ENCODE results near the gene ELFN1. TPM values are rescaled to one million over a fixed set of nuclear protein-coding genes. Genes with fewer than 3 reads are reported as not detected.

The ELFN1 gene
- 6.7 TPM for polyA plus RNA-seq (ENCODE audit: insufficient read length)

DNA sequence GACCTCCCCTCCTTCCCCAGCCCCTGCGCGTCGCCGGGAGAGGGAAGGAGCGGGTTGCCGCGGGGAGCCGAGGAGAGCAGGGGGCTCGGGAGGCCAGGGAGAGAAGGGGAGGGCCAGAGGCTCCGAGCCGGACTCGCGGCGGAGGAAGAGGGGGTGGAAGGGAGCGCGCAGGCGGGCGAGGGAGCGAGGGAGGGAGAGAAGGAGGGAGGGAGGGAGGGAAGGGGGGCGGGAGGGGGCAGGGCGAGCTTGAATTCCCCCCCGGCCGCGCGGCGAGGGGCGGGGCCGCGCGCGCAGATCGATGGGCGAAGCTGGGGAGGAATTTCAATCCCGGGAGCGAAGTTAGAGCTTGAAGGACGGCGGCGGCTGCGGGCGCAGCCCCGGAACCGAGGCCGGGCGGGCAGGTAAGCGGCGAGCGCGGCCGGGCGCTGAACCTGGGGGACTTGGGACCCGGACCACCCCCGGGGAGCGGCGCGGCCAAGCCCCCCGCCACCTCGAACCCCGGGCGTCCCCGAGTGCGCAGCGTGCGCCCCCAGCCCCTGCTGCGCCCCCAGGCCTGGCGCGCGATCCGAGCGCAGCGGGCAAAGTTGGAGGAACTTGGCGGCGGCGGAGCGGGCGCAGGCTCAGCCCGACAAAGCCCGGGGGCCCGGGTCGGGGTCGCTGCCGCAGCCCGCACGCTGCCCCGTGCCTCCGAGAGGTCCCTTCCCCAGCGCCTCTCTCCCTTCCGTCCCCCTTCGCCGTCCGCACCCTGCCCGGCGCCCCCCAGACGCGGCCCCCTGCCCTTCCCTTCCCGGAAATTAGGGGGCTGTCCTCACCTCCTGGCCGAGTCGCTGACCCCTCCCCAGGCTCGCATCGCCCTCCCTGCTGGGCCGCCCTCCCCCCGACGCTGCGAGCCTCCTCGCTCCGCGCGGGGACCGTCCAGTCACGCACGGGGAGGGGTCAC is at the start of gene ELFN1:
ELFN1 (plus strand) TSS at position 324 of the 940 bp plus-strand sequence. CDS start 74,320 bp downstream, outside the sequence.
- peak; percentile 72 for DNase-seq

DNA sequence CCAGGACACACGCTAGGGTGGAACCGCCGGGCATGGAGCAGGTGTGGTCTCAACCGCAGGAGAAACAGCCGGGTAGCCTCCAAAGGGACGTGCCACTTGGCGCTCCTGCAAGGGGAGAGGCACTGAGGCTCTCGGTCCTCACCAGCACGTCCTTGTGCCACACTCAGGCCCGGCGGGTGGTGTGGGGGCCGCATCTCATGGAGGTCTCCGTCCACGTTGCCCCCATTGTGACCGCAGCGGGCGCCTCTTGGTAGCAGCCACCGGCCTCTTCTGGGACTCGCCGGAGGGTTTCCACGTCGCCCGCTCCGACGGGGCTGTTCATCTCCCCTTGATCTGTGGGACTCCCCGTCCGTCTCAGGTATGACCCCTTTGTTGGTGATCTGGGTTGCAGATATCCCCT is 49.2 kb upstream of the ELFN1 start:
- no peak for DNase-seq

DNA sequence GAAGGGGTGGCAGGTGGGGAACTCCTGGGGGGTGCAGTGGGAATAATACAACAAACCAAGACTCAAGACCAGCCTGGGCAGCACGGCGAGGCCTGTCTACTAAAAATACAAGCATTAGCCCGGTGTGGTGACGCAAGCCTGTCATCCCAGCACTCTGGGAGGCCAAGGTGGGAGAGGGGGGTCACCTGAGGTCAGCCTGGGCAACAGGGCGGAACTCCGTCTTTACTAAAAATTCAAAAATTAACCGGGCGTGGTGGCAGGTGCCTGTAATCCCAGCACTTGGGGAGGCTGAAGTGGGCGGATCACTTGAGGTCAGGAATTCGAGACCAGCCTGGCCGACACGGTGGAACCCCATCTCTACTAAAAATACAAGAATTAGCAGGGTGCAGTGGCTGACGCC is 48.4 kb upstream of the ELFN1 start:
- DNase-seq = no peak

DNA sequence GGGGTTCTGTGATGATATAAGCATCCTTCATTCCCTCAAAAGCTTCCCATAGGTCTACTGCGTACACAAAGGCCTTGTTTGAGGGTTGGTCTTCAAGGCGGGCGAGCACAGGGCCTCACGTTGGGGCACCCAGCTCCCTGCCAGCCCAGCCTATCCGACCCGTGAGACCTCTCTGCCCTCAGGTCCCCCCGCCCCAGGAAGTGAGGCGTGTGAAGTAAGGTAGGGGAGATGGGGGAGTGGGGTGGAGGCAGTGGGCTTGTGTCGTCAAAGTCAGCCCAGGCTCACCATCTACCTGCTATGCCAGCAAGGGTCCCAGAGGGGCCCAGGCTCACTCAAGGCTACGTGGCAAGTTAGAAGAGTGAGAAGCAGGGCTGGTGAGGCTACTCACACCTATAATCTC is 47.6 kb upstream of the ELFN1 start:
- no peak for DNase-seq

DNA sequence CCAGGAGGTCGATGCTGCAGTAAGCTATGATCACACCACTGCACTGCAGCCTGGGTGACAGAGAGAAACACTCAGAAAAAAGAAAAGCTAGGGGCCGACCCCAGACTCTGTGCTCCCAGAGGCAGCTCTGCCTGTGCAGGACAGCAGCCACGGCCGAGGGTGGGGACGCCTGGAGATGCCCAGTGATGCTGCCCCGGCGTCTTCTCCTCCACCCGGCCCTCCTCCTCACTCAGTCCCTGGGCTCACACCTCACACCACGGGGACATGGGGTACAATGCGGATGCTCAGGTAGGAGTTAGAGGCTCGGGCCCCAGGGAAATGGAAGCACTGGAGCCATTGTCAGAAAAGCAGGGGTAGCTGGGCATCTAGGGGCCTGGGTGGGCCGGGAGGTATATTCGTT is 46.3 kb upstream of the ELFN1 start:
- no peak for DNase-seq

DNA sequence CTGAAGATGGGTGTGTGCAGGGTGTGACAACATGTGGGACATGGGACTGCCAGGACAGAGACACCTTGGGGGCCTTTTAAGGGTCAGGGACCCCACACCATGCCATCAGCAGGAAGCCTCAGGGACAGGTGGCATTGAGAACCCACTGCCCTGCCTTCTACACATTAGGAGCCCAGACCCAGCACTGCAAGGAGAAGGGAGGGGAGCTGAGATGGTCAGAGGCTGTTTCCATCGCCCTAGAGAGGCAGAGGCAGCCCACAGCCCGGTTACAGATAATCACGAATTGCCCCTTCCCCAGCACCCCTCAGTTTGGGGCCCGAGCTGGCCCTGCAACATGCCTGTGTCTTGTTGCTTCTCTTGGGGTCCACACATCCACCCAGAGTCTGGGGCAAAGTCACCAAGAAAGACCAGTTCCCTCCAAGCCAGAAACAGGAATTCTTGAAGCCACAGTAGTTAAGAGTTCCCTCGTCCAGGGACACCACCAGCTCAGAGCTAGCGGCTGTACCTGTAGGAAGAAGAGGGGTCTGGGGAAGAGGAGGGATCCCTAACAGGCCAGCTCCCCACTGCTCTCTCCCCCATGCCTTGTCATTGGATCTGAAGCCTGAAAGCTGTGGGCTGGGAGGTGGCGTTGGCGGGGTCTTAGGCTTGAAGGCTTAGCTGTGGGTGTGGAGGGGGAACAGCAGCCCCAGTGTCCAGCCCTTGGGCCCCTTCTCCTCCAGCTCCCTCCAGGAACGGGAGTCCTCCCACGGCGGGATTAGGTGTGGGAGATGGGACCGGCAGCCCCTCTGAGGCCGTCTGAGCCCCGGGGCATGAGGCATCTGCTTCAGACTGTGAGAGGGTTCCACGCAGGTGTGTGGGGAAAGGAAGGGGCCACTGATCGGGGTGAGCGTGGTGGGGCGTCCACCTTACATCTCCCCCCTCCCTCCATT is 44.8 kb upstream of the ELFN1 start:
- DNase-seq = no peak

DNA sequence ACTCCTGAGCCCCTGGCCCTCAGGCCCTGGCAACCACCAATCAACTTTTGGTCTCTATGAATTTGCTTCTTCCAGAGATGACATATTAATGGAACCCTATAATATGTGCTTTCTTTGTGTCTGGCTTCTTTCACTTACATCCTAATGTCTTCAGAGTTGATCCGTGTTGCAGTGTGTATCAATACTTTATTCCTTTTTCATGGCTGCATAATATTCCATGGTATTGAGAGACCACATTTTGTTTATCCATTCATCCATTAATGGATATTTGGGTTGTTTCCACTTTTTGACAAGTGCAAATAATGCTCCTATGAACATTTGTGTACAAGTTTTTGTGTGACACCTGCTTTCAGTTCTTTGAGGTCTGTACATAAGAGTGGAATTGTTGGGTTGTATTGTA is 43.3 kb upstream of the ELFN1 start:
- DNase-seq = no peak

DNA sequence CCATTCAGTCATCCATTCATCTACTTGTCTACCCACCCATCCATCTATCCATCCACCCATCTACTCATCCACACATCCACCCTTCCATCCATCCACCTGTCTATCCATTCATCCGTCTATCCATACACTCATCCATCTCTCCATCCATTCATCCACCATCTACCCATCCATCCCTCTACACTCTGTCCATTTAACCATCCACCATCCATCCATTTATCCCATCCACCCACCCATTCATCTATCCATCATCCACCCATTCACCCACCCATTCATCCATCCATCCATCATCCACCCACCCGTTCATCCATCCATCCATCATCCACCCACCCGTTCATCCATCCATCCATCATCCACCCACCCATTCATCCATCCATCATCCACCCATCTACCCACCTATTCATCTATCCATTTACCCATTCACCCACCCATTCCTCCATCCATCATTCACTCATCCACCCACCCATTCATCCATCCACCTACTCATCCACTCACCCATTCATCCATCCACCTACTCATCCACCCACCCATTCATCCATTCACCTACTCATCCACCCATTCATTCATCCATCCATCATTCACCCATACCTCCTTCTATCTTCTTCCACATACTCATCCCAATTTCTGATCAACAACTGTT is 39.3 kb upstream of the ELFN1 start:
- no peak for DNase-seq

DNA sequence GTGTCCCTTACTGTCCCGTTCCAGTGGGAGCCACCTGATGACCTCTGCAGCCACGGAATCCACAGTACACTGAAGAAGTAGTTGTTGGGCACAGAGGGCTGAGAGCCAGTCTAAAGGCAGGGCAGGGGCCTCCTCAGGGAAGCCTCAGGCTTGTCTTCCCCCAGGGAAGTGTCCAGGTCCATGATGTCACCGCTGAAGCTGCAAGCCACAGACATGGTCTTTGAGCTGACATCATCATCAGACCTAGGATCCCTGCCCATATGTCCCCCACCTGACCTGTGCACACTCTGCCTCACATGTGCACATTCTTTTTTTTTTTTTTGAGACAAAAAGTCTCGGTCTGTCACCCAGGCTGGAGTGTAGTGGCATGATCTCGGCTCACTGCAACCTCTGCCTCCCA is 38.4 kb upstream of the ELFN1 start:
- no peak for DNase-seq

DNA sequence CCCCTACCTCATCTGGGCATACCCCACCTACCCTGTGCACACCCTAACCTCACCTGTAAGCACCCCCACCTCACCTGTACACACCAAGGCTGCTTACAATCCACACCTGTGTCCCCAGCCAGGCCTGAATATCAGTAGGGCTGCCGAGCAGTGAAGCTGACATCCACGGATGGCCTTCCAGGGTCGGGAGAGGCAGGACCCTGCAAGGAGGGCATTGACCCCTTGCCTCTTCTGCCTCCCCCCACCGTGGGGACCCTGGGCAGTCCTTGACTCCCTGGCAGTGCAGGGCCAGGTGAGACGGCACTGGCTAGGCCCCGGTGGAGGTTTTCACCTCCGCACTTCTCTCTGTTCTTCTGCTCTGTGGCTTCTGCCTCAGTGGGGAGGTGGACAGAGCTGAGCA is 37.6 kb upstream of the ELFN1 start:
- no peak for DNase-seq

DNA sequence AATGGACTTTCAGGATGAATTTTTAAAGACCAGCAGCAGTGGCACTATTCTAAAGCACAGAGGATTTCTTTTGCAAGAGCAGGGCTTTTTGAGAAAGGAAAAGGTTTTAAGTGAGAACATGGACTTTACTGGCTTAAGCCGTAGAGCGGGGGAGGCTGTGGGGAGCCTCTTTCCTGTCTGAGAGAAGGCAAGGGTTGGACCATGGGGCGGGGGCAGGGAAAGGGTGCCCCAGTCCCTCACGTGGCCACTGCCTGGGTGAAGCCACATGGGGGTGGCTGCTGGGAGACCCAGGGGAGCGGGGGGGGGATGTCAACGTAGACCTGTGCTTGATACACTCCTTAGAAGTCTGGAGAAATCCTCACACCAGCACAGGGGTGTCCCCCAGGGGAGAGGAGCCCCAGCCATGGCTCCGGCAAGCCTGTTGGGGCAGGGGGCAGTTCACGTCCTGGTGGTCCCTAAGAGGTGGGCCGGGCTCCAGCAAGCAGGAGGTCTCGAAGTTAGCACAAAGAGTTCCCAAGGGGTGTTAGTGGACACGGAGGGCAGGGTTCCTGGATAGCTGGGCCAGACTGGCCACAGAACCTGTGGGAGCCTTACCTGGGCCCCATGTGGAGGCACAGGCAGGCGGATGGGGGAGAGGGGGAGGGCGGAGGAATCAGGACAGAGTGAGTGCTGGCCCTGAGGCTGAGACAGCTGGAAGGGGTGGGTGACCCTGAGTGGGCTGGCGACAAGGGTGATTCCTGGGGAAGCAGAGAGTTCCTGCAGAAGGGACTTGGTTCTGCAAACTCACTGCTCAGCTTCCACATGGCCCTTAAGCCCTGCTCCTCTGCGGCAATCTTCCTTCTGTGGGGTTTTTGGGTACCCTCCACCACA is 36.9 kb upstream of the ELFN1 start:
- no peak for DNase-seq

DNA sequence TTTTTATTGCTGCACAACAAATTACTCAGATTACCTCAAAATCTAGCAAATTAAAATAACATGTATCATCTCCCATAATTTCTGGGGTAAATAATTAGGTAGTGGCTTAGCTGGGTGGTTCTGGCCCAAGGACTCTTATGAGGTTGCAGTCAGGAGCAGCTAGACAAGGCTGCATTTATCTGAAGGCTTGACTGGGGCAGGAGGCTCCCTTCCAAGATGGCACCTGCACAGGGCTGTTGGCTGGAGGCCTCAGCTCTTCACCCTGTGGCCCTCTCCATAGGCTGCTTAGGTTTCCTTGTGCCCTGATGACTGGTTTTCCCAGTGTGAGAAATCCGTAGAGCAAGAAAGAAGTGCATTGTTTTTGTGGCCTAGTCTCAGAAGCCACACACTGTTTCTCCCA is 34.7 kb upstream of the ELFN1 start:
- no peak for DNase-seq

DNA sequence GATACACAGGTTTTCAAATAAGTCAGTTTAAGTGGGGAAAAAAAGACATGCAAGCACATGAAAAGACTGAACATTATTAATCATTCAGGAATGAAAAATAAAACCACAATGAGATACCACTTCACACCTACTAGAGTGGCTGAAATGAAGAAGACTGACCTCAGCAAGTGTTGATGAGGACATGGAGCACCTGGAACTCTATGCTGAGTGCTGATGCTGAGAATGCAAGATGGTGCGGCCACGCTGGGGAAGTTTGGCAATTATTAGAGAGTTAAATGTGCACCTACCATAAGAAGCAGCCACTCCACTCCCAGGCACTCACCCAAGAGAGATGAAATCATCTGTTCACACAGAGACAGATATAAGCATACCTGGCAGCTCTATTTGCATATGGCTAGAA is 32.9 kb upstream of the ELFN1 start:
- DNase-seq = no peak

DNA sequence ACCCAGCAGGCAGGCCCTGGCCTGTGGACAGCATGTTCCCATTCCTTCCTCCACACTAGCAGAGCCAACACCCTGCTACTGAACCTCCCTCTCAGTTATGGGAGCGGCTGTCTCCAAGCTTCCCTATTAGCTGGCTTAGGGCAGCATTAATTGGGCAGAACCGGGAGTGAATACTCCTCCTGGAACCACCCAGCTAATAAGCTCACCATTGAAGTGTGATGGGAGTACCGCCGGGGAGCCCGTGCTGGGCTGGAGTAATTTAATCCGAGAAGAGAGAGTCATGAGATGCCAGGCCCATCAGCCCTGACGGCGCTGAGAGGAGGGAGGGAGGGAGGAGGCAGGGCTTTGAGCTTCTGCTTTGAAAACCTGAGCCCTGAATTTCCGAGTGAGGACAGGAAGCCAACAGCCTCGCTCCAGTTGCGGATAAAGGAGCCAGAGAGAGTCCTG is 31.8 kb upstream of the ELFN1 start:
- peak; percentile 40 for DNase-seq

DNA sequence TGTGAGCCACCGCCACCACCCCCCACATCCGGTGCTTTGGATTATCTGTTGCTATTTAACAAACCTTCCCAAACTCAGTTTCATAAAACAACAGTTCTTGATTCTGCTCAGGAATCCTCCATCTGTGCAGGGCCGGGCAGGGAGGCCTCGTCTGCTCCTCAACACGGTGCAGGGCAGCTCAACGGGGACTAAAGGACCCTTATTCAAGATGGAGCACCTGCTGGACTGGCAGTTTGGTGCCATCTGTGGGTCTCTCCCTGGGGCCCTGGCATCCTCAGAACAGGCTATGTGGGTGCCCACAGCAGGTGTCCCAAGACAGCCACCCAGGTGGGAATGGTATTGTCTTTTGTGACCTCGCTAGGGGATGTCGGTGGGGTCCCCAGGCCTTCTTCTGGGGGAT is 31.0 kb upstream of the ELFN1 start:
- DNase-seq = no peak

DNA sequence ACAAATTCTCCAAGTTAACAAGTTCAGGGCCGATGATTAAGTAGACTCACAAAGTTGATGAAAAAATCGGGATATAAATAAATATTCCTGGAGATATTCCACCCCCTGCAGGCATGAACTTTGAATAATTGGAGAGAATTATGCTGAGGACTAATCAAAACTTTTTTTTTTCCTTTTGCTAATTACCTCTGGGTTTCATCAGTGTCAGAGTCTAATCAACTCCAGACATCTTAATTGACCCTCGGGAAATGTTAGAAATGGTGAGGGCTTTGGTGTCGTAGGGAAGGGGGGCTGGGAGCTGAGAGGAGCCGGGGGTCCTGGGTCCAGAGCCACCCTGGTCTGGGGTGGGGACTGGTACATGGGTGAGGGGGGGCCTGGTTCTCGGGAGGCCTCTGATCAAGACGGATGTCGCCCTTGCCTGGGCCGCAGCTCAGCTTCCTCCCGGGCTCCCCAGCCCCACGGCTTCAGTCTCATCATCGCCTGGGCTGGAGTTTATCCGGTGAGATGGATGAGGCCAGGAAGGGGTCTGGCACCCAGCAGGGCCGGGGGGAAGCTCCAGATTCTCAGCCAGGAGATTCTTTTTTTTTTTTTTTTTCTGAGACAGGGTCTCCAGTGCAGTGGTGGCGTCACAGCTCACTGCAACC is 30.4 kb upstream of the ELFN1 start:
- DNase-seq = no peak

DNA sequence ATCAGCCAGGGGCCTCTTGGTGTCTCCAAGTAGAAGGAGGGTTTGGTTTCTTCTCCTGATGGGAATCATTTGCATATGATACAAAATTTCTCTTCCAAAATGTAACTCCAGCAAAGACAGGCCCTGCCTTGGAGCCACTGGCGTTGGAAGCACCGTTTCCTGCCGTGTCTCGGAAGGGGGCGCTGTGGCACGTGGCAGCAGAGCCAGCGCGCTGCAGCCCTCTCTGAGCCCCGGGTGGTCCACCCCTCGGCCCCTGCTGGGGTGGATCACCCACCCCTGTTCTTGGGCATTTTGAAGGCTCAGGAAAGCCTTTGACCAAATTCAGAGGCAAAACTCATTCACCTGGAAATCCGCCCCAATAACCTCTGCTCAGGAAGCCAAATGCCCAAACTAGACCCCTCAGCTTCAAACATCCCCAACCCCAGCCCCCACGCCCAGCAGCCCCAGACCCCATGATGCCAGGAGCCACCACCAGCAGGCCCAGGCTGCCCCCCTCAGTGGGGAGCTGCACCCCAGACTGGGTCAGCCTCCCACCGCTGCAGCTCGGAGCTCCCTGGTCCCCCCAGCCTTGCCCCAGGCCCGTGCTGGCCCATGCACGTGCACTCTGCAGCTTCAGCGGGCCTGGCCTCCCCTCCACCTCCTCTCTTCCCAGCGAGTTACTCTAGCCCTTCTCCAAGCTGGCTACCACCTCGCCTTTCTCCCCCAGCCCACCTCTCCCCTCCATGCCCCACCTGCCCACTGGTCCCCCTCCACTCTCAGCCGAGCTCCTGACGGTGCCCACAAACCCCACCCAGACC is 29.5 kb upstream of the ELFN1 start:
- no peak for DNase-seq

DNA sequence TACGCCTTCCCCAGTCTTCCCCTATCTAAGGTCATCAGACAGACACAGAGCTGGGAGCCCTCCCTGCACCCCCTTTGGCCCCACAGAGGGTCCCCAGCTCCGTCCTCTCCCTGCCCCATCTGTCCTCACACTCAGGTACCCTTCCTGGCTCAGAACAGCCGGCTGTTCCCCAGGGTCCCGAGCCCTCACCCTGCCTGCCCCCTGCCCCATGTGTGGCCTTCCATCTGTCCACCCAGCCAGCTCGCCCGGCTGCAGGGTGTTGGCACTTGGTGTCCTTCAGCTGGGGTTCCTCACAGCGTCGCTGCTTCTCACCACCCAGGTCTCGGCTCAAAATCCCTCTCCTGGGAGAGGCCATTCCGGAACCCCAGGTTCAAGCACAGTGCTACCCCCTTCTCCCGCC is 28.9 kb upstream of the ELFN1 start:
- no peak for DNase-seq

DNA sequence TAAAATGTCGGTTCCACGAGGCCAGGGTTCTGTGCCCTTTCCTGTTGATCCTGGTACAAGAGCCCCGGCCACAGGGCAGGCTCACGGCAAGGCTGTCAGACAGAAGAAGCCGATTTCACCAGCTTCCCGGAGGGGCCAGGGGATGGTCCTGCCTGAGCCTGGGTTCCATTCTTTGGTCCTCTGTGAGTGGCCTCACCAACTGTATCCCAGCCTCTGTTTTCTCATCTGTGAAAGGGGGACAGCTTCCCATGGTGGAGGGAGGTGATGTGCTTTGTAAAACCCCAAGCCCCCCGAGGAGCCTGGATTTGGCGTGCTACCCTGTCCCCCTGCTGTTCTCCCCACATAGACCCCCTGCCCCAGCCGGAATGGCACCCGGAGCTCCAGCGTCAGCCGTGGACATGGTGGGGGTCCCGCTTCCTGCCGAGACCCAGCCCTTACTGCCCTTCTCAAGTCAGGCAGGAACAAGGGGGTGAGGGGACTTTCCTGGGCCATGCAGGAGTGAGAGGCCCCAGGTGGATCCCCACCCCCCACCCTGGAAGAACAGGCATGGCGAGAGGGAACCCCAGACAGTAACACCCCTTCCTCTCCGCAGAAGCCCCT is 28.3 kb upstream of the ELFN1 start:
- DNase-seq = no peak

DNA sequence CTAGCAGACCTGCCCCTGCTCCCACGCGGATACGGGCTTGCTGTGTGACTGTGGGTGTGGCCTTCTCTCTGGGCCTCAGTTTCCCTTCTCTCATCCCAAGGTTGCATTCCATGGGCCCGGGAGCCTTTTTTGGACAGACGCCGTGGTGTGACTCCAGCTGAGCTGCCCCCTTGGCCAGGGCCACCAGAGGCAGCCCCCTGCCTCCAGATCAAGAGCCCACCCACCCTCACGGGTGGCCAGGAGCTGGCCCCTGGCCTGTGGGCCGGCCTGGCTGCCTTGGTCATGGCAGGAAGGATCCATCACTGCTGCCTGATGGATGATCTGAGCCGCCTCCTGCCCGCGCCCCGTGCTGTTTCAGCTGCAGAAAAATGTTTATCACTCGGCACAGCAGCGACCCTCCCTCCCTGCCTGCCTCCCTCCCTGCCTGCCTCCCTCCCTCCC is 27.8 kb upstream of the ELFN1 start:
- no peak for DNase-seq

All from hindlimb muscle (tissue), 1 donor.